Rectal smooth muscle tissue (tissue), 1 donor: Measurements from ENCODE around the gene LRRC8C.

Experiments
- H3K27ac ChIP-seq: one replicate; pipeline ENCODE4 v1.7.0; 2013; ENCODE audit warnings: low read depth, low read length, inconsistent platforms
- H3K27me3 ChIP-seq: one replicate; pipeline ENCODE4 v1.7.0; 2013; ENCODE audit warnings: low read length; ENCODE audit not compliant: control insufficient read depth, insufficient read depth
- H3K36me3 ChIP-seq: one replicate; pipeline ENCODE4 v1.7.0; 2013; ENCODE audit warnings: low read length; ENCODE audit not compliant: control insufficient read depth, insufficient read depth
- H3K4me1 ChIP-seq: one replicate; pipeline ENCODE4 v1.7.0; 2013; ENCODE audit warnings: low read length; ENCODE audit not compliant: control insufficient read depth, insufficient read depth
- H3K4me3 ChIP-seq: one replicate; pipeline ENCODE4 v1.7.0; 2013; ENCODE audit warnings: low read length
- H3K9ac ChIP-seq: one replicate; pipeline ENCODE4 v1.7.0; 2013; ENCODE audit warnings: low read length

The LRRC8C gene

DNA sequence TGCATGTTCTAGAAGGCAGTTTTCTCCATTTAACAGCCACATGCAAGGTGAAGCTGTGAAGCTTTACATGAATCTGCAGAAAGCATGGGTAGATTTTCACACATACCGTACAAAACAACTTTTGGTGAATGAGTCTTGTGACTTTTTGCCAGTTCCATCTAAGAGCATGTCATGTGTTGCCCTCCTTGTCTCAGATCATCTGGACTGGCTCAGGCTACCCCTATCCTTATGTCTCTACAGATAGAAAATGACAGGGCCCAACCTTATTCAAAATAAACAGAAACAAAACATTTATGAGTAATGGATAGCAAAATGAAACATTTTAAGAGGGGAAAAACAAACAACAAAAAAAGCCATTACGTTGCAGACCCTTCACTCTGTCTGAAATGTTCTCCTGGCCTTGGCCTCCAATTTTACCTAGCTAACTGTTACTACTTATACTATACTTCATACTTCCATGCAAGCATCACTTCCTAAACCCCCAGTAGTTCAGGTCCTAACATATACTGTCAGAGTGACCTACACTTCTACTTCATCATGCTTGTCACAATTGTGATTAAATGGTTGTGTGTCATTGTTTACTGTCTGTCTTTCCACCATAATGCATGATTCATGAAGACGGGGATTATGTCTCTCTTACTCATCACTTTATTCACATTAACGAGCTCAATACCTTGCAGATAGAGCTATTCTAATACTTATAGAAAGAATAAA is 39.0 kb downstream of the LRRC8C start:
- Histone ChIP-seq H3K27ac (no peak overlapping the region), H3K27me3 (no peaks in the 10 kb centered on the region), H3K4me1 (no peaks in the 10 kb centered on the region), H3K4me3 (no peak overlapping the region), H3K36me3 (no peaks in the 10 kb centered on the region), H3K9ac (no peak overlapping the region)

DNA sequence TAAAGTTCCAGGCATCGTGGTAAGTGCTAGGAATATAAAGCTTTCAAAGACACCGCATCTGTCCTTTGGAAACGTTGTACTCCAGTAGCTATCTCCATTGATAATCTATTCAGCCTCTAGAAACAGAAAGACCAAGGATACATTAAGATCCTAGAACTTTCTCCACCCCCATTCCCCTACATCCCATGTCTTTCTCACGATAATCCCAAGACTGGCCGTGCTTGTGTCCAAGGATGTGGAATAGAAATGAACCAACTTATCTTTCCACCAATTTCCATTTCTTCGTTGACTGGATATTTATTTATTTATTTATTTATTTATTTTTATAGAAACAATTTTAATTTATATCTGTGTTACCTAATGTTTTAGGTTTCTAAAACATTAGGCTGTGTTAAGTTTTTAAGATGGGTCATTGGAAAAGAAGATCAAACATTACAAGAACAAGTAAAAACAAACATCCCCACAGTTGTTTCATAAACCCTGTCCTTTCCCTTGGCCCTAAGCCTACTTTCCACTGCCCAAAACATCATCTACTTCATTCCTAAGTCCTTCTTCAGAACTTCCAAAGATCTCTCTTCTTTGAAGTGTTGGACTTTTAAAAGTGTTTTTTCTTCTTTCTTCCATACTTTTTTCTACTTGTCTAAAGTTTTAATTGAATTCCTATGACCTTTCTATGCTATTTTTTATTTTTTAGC is 39.7 kb downstream of the LRRC8C start:
- Histone ChIP-seq H3K27me3 (no peaks in the 10 kb centered on the region), H3K4me3 (no peak overlapping the region), H3K27ac (no peak overlapping the region), H3K9ac (no peak overlapping the region), H3K36me3 (no peaks in the 10 kb centered on the region), H3K4me1 (no peaks in the 10 kb centered on the region)

DNA sequence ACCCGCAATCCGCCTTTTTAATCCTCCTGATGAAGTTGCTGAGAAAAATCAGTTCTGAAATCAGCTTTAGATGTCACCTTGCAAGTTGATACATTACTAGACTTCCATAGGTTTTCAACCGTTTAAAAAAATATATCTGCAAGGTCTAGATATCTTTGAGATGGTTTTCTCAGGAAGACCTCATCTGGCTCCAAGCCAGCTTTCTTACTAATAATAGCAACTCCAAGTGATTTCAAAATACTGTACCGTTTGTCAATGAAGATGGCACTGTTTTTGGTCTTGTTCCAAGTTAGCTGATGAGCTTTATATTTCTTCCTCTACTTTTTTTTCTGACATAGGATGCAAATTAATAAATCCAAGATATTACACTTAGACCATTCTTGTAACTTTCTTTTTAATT is 40.3 kb downstream of the LRRC8C start:
- Histone ChIP-seq H3K4me3 (no peak overlapping the region), H3K27me3 (no peaks in the 10 kb centered on the region), H3K9ac (no peak overlapping the region), H3K36me3 (no peaks in the 10 kb centered on the region), H3K27ac (no peak overlapping the region), H3K4me1 (no peaks in the 10 kb centered on the region)

DNA sequence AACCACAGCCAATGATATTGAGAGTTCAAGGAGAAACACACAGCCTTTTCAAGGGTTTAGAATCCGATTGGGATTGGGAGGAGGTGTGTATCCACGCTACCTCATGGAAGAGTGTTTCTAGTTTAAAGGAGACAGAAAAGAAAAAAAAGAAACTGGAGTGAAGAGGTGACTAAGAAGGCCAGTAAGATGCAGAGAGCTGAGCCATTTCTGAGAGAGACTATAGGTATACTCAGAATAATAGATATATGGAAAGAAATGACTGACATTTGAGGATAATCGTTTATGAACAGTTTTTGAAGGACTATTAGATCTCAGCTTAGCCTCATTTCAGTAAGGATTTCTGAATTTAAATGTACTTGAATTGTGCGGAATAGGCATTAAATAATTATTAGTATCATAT is 42.8 kb downstream of the LRRC8C start:
- H3K4me3 ChIP-seq, result no peak overlapping the region
- H3K4me1 ChIP-seq, result no peaks in the 10 kb centered on the region
- no peak overlapping the region for H3K9ac ChIP-seq
- H3K36me3 ChIP-seq, result no peaks in the 10 kb centered on the region
- H3K27ac ChIP-seq, result no peak overlapping the region
- H3K27me3 ChIP-seq, result no peaks in the 10 kb centered on the region

DNA sequence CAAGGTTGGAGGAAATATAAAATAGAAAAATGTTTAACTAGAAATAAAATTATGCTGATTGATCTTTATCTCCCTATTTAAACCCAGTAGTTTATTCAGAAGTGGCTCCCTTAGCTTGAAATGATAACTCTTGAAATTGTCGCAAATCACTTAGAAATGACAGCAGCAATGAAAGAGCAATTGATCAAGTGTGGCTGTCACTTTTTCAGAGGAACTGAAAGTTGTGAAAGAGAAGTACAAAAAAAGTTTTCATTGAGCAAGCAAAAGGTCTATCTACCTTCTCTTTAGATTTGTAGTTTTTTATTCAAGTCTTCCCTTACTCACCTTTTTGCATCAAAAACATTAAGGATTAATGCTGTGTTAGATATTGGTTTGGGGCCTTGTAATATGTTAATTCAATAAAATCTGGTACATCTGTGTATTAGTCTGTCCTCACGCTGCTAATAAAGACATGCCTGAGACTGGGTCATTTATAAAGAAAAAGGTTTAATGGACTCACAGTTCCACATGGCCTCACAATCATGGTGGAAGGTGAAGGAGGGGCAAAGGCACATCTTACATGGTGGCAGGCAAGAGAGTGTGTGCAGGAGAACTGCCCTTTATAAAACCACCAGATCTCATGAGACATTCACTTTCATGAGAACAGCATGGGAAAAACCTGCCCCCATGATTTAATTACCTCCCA is 48.3 kb downstream of the LRRC8C start:
- no peak overlapping the region for H3K9ac ChIP-seq
- H3K4me1 ChIP-seq, result no peaks in the 10 kb centered on the region
- H3K36me3 ChIP-seq, result no peaks in the 10 kb centered on the region
- H3K27me3 ChIP-seq, result no peaks in the 10 kb centered on the region
- H3K4me3 ChIP-seq, result no peak overlapping the region
- no peak overlapping the region for H3K27ac ChIP-seq

DNA sequence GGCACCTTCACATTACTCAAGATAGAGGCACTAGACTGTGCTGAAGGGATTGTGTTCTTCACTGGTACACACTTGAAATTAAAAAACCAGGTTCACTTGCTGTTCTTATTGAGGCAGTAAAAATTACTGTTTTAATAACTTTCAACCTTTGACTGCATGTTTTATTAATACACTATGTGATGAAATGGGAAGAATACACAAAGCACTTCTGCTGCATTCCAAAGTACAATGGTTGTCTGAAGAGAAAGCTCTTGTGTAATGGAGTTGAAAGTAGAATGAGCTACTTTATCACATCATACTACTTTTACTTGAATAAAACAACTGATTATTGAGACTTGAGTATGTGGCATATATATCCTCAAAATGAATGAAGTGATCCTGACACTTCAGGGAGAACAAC is 49.7 kb downstream of the LRRC8C start:
- Histone ChIP-seq H3K36me3 (no peaks in the 10 kb centered on the region), H3K4me3 (no peak overlapping the region), H3K9ac (no peak overlapping the region), H3K27me3 (no peaks in the 10 kb centered on the region), H3K4me1 (no peaks in the 10 kb centered on the region), H3K27ac (no peak overlapping the region)

DNA sequence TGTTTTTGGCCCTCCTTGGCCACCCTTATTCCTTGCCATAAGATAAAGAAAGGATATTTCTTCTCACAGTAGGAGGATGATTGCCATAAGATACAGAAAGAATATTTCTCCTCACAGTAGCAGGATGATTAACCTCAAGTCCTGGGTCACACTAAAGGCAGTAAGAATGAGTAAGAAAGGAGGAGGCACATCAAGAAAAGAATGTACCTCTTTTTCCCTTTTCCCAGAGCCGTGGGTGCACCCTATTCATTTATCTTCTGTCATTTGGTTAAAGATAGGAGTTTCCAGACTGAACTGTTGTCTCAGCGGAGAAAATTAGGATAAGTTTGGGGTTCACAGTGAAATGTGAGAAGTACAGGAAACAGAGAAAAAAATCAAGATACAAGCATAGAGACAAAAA is 52.5 kb downstream of the LRRC8C start:
- no peak overlapping the region for H3K4me3 ChIP-seq
- no peaks in the 10 kb centered on the region for H3K36me3 ChIP-seq
- H3K27ac ChIP-seq, result no peak overlapping the region
- no peaks in the 10 kb centered on the region for H3K27me3 ChIP-seq
- no peak overlapping the region for H3K9ac ChIP-seq
- no peaks in the 10 kb centered on the region for H3K4me1 ChIP-seq

DNA sequence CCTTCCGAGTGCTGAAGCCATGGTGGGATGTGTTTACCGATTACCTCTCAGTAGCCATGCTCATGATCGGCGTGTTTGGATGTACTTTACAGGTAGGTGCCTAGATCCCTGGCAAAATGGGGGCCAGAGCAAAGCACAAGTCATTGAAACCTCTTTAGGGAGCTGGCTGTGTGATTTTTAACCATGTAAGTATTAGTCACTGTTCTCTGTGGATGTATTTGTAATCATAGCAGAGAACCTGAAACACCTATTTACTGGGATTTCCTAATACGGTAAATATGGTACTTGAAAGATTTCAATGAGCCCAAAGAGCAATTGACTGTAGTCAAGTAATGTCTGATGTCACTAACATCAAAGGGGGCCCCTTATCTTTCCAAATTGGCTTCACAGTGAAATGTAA is 53.6 kb downstream of the LRRC8C start:
- H3K36me3 ChIP-seq, result no peaks in the 10 kb centered on the region
- no peak overlapping the region for H3K4me3 ChIP-seq
- no peak overlapping the region for H3K27ac ChIP-seq
- no peak overlapping the region for H3K9ac ChIP-seq
- no peaks in the 10 kb centered on the region for H3K27me3 ChIP-seq
- no peaks in the 10 kb centered on the region for H3K4me1 ChIP-seq

DNA sequence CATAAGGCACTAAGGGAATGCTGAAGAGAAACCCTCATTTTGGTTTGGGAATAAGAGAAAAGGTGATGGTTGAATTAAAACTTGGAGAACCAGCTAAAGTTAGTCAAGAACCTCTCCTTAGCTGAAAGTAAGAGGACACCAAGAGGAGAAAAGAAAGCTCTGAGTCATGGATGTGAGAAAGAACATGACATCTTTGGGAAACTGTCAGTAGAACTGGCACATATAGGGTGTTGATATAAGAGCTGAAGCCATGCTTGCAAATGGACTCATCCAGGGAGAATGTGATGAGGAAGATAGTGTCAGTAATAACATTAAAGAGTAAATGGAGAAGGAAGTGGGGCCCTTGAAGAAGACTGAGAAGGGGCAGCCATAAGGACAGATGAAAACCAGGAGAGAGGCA is 54.3 kb downstream of the LRRC8C start:
- H3K36me3 ChIP-seq, result no peaks in the 10 kb centered on the region
- no peaks in the 10 kb centered on the region for H3K4me1 ChIP-seq
- H3K9ac ChIP-seq, result no peak overlapping the region
- no peaks in the 10 kb centered on the region for H3K27me3 ChIP-seq
- H3K27ac ChIP-seq, result no peak overlapping the region
- H3K4me3 ChIP-seq, result no peak overlapping the region

DNA sequence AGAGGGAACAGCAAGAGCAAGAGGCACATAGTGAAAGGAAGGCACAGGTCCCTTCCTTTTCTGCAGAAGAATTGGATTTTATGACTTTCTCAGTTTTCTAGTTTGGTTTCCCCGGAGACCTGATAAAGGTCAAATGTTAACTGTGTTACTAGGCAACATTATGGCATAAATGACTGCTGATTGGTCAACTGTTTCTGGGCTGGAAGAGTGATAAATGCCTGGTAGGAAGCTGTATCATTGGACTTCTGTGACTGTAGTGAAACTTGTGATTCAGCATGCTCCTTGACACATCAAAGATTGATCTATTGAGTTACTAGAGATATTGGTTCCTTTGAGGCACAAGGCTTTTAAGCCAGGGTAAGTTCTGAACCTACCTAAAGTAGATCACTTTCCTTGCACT is 55.7 kb downstream of the LRRC8C start:
- H3K27ac ChIP-seq, result no peak overlapping the region
- H3K4me1 ChIP-seq, result no peaks in the 10 kb centered on the region
- H3K9ac ChIP-seq, result no peak overlapping the region
- no peak overlapping the region for H3K4me3 ChIP-seq
- no peaks in the 10 kb centered on the region for H3K27me3 ChIP-seq
- no peaks in the 10 kb centered on the region for H3K36me3 ChIP-seq

DNA sequence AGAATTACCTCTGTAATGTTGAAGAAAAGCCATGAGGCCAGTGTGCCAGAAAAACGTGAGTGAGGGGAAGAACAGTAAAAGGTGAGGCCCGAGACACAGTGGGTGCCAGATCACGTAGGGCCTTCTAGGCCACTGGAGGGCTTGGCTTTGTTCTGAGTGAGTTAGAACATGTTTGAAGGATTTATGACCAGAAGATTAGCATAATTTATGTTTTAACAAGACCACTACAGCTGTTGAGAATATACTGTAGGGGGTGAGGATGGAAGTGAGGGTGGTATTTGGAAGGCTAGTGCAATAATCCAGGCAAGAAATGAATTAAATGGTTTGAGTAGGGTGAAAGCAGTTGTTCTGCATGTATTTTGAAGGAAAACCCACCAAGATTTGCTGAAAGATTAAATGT is 56.3 kb downstream of the LRRC8C start:
- Histone ChIP-seq H3K4me1 (no peaks in the 10 kb centered on the region), H3K9ac (no peak overlapping the region), H3K4me3 (no peak overlapping the region), H3K27ac (no peak overlapping the region), H3K27me3 (no peaks in the 10 kb centered on the region), H3K36me3 (no peaks in the 10 kb centered on the region)

DNA sequence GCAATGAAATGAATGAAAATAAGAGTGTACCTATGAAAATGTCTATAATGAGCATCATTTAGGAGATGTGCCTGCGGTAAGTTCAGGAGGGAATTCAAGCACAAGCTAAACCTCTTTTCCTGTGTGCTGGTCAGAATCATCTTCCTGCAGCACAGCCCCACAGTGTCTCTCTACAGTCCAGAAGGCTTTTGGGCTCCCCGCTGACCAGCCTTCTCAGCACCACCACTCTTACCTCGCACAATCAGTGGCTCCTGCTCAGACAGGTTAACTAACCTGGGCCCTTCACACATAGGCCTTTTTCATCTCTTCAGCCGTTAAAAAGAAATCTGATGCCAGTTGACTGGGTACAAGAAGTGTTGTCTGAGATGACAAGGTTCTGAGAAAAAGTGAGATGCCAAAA is 57.7 kb downstream of the LRRC8C start:
- no peaks in the 10 kb centered on the region for H3K4me1 ChIP-seq
- no peak overlapping the region for H3K27ac ChIP-seq
- H3K9ac ChIP-seq, result no peak overlapping the region
- H3K4me3 ChIP-seq, result no peak overlapping the region
- no peaks in the 10 kb centered on the region for H3K27me3 ChIP-seq
- H3K36me3 ChIP-seq, result no peaks in the 10 kb centered on the region
